Loucy (cell line): Measurements from ENCODE around the gene ELOVL6.

Experiments used
- CTCF ChIP-seq: fragments of 200-600 bp; sonication (generic); conservative IDR thresholded peaks from 2 replicates; pipeline ENCODE4 v1.5.1; 2014; ENCODE audit warnings: mild to moderate bottlenecking, antibody characterized with exemption, low read length
- EZH2phosphoT487 ChIP-seq: fragments of 200-600 bp; IDR thresholded peaks from 2 replicates; pipeline ENCODE4 v1.6.1; 2018; ENCODE audit warnings: antibody characterized with exemption, mild to moderate bottlenecking, moderate library complexity, borderline replicate concordance

GRCh38 chr4:110190249-110190648 is 8.2 kb downstream of the ELOVL6 start:
- TF ChIP-seq CTCF (no peak), EZH2phosphoT487 (no peak)
